Bronchial epithelial cell (primary cell): Measurements from ENCODE around the gene PEX10. TPM values are rescaled to one million over a fixed set of nuclear protein-coding genes. Genes with fewer than 3 reads are reported as not detected.

Source experiments
- DNase-seq: peaks from one replicate; pipeline ENCODE4 v3.0.0-alpha.2; 2010; ENCODE audit warnings: low read depth
- FAIRE-seq: peaks from 2 replicates; lab custom pipeline; 2011; peaks lifted over from hg19 to GRCh38; lab: Jason Lieb, UNC
- H3K27me3 ChIP-seq: 2 replicates; pipeline ENCODE4 v1.5.1; 2011; ENCODE audit warnings: low read length; ENCODE audit not compliant: control insufficient read depth, insufficient read depth
- H3K36me3 ChIP-seq: 2 replicates; pipeline ENCODE4 v1.5.1; 2011; ENCODE audit warnings: low read length; ENCODE audit not compliant: control insufficient read depth, insufficient read depth
- H3K4me3 ChIP-seq: 2 replicates; pipeline ENCODE4 v1.5.1; 2011; ENCODE audit warnings: mild to moderate bottlenecking, low read depth, low read length, control low read depth
- total RNA-seq: library from RNA; depleted of rRNA; stranded (reverse); fragments of >200 nt; gene quantifications from 2 replicates; pipeline ENCODE4 v1.2.1, GENCODE V29; 2014
- TF ChIP-seq, protein P1 (sequence below): IDR thresholded peaks from 2 replicates; pipeline ENCODE4 v1.5.1; 2011; ENCODE audit warnings: mild to moderate bottlenecking, moderate library complexity, low read length, control low read depth, inconsistent platforms; ENCODE audit not compliant: insufficient read depth, severe bottlenecking

PEX10 gene
- total RNA-seq, 1 donor from 2014 or later = 30.0 TPM

- TF ChIP-seq, protein P1, sequence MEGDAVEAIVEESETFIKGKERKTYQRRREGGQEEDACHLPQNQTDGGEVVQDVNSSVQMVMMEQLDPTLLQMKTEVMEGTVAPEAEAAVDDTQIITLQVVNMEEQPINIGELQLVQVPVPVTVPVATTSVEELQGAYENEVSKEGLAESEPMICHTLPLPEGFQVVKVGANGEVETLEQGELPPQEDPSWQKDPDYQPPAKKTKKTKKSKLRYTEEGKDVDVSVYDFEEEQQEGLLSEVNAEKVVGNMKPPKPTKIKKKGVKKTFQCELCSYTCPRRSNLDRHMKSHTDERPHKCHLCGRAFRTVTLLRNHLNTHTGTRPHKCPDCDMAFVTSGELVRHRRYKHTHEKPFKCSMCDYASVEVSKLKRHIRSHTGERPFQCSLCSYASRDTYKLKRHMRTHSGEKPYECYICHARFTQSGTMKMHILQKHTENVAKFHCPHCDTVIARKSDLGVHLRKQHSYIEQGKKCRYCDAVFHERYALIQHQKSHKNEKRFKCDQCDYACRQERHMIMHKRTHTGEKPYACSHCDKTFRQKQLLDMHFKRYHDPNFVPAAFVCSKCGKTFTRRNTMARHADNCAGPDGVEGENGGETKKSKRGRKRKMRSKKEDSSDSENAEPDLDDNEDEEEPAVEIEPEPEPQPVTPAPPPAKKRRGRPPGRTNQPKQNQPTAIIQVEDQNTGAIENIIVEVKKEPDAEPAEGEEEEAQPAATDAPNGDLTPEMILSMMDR = peak; percentile 5
- FAIRE-seq (no peak), DNase-seq (no peak)
- Histone ChIP-seq H3K4me3 (no peak overlapping the region), H3K36me3 (peaks cover 37% of the 10 kb centered on the region), H3K27me3 (no peaks in the 10 kb centered on the region)
Observed at GRCh38 chr1:2406451-2407041, 5.8 kb downstream of the PEX10 start.

GRCh38 chr1:2405588-2406295, 6.6 kb downstream of the PEX10 start:
- DNase-seq (no peak), FAIRE-seq (no peak)
- peaks cover 40% of the 10 kb centered on the region for H3K36me3 ChIP-seq

GRCh38 chr1:2404890-2405511, 7.4 kb downstream of the PEX10 start:
- H3K36me3 ChIP-seq = peaks cover 45% of the 10 kb centered on the region
- FAIRE-seq = no peak
- no peak for DNase-seq
- no peak overlapping the region for H3K4me3 ChIP-seq
- TF ChIP-seq, protein P1 = no peak
- H3K27me3 ChIP-seq = no peaks in the 10 kb centered on the region

More at GRCh38 chr1:2405588-2406295, 6.6 kb downstream of the PEX10 start:
- TF ChIP-seq, protein P1 = no peak
- Histone ChIP-seq H3K27me3 (no peaks in the 10 kb centered on the region), H3K4me3 (no peak overlapping the region)

DNA sequence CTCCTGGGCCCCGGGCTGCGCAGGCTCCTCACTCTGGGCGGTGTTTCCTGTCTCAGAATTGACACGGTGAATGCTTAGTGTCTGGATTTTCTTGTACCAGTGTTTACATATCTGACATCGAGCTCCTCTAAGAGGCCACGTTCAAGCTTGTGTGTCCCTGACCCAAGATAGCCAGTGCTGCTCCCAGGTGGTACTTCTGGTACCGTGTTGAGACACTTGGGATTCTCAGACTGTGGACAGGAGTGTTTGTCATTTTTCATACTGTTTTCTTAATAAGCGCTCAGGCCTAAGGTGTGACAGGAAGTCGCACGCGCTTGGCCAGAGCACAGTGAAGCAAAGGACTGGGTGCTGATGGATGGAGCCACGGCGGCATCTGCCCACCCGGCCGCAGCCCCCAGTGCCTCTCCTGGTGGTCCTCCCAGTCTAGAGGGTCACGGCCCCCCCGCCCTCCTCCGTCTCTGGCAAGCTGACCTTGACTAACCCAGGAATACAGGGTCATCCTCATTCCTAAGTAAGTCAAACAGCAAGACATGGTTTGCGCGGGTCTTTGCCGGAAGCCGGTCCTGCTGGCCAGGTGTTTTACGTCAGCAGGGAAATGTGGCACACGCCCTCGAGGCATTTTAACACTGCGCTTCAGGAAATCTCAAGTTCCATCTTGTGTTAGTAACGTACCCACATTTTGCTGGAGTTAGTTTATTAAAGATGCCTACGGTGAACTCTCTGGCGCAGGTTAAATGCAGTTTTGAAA, 8.0 kb downstream of the PEX10 start:
- peak; percentile 28 for FAIRE-seq
- Histone ChIP-seq H3K4me3 (no peak overlapping the region), H3K27me3 (no peaks in the 10 kb centered on the region), H3K36me3 (peaks cover 48% of the 10 kb centered on the region)
- no peak for DNase-seq
- TF ChIP-seq, protein P1 = no peak

- Histone ChIP-seq H3K36me3 (peaks cover 51% of the 10 kb centered on the region), H3K27me3 (no peaks in the 10 kb centered on the region), H3K4me3 (no peak overlapping the region)
- DNase-seq (no peak), FAIRE-seq (no peak)
- TF ChIP-seq, protein P1 = no peak
Observed at GRCh38 chr1:2403273-2403672, 9.1 kb downstream of the PEX10 start.
